GM06990 (cell line): ENCODE data around the gene IFT57.

Source experiments
- DNase-seq: peaks from one replicate; pipeline ENCODE4 v3.0.0-alpha.2; 2011; ENCODE audit not compliant: insufficient read length; ENCODE audit errors: extremely low read depth
- H3K27me3 ChIP-seq: replicated peaks from 2 replicates; pipeline ENCODE4 v1.6.0; 2011; ENCODE audit warnings: low read length; ENCODE audit not compliant: control insufficient read depth, insufficient read depth
- H3K36me3 ChIP-seq: 2 replicates; pipeline ENCODE4 v1.5.1; 2011; ENCODE audit warnings: low read length; ENCODE audit not compliant: control insufficient read depth, insufficient read depth
- H3K4me3 ChIP-seq: replicated peaks from 2 replicates; pipeline ENCODE4 v1.5.1; 2011; ENCODE audit warnings: low read depth, mild to moderate bottlenecking, control low read depth, low read length
- TF ChIP-seq, protein P1 (sequence below): IDR thresholded peaks from 2 replicates; pipeline ENCODE4 v1.5.1; 2011; ENCODE audit warnings: low read length, control low read depth, mild to moderate bottlenecking, inconsistent platforms; ENCODE audit not compliant: insufficient read depth, poor library complexity, severe bottlenecking

Gene IFT57

DNA sequence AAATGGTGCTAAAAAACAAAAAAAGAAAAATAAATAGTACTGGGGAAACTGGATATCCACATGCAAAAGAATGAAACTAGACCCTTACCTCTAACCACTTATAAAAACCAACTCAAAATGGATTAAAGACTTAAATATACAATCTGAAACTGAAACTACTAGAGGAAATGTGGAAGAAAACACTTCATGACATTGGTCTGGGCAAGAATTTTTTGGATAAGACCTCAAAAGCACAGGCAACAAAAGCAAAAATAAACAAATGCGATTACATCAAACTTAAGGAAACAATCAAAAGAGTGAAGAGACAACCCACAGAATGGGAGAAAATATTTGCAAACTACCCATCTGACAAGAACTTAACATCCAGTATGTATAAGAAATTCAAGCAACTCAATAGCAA is 6.4 kb downstream of the IFT57 start:
- no peak overlapping the region for H3K4me3 ChIP-seq
- H3K36me3 ChIP-seq = no peaks in the 10 kb centered on the region
- TF ChIP-seq, protein P1, sequence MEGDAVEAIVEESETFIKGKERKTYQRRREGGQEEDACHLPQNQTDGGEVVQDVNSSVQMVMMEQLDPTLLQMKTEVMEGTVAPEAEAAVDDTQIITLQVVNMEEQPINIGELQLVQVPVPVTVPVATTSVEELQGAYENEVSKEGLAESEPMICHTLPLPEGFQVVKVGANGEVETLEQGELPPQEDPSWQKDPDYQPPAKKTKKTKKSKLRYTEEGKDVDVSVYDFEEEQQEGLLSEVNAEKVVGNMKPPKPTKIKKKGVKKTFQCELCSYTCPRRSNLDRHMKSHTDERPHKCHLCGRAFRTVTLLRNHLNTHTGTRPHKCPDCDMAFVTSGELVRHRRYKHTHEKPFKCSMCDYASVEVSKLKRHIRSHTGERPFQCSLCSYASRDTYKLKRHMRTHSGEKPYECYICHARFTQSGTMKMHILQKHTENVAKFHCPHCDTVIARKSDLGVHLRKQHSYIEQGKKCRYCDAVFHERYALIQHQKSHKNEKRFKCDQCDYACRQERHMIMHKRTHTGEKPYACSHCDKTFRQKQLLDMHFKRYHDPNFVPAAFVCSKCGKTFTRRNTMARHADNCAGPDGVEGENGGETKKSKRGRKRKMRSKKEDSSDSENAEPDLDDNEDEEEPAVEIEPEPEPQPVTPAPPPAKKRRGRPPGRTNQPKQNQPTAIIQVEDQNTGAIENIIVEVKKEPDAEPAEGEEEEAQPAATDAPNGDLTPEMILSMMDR = no peak
- DNase-seq = no peak
- H3K27me3 ChIP-seq = no peaks in the 10 kb centered on the region

DNA sequence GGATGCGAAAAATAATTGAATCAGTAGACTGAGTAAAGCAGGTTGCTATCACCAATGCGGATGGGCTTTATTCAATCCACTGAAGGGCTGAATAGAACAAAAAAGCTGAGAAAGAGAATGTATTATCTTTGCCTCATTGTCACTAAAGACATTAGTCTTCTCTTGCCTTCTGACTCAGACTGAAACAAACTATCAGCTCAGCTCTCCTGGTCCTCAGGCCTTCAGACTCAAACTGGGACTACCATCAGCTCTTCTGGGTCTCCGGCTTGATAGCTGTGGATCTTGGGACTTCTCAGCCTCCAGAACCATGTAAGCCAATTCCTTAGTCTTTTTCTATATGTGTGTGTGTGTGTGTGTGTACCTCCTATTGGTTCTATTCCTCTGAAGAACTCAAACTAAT is 12.6 kb downstream of the IFT57 start:
- Histone ChIP-seq H3K36me3 (no peaks in the 10 kb centered on the region), H3K27me3 (no peaks in the 10 kb centered on the region), H3K4me3 (no peak overlapping the region)
- DNase-seq = no peak
- TF ChIP-seq, protein P1 = no peak

DNA sequence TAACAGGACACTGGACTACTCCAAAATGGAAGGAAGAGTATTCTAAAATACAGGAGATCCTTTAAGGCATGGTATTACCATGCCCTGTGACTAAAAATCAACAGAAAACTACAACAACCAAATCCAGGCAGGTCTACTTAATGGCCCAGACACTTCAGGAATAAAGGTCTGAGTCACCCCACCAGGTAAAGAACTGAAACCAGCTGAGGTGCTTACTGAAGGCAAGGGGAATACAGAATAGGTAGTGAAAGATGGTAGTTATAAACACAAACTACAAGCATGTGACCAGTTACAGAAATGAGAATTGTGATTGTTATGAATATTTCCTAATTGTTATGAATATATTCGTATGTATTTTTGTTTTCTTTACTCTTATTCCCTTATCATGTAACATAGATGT is 13.4 kb downstream of the IFT57 start:
- Histone ChIP-seq H3K36me3 (no peaks in the 10 kb centered on the region), H3K27me3 (no peaks in the 10 kb centered on the region), H3K4me3 (no peak overlapping the region)
- TF ChIP-seq, protein P1 = no peak
- DNase-seq = peak; percentile 22

DNA sequence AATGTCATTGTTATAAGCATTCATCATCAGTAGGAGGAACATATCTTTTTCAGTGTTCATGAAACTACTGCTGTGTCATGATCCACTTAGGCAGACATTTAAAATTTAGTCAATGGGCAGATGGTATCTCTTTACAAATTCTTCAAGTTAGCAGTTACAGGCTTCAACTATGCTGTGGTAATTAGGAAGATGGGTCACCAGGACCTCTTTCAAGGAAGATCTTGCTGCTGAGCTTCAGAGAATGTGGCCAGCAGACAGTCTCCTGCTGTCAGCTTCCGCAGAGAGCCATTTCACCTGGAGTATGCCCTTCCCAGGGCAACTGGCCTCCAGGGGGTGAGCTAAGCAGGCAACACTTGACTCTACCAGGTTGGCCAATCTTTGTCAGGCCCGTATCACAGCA is 19.4 kb downstream of the IFT57 start:
- H3K36me3 ChIP-seq = no peaks in the 10 kb centered on the region
- TF ChIP-seq, protein P1 = no peak
- no peak for DNase-seq

DNA sequence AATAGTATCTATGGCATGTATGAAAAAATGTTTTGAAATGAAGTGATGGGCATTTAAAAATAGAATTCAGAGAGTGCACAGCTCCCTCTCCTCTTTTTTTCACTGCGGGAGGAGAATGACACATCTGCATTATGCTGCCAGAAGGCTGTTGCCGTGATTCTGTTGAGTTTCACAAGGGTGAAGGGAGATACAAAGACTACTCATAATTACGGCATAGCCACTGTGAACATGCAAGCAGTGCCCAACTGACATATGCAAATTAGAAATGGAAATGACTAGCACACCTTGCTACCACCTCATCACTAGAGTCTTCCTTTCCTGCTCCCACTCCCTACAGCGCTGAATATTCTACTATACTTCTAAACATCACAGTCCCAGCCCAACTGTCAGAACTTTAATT is 20.1 kb downstream of the IFT57 start:
- no peaks in the 10 kb centered on the region for H3K27me3 ChIP-seq
- no peak for DNase-seq
- H3K36me3 ChIP-seq = no peaks in the 10 kb centered on the region
- no peak overlapping the region for H3K4me3 ChIP-seq
- TF ChIP-seq, protein P1 = no peak

More for the DNA sequence above, 19.4 kb downstream of the IFT57 start:
- Histone ChIP-seq H3K4me3 (no peak overlapping the region), H3K27me3 (no peaks in the 10 kb centered on the region)

DNA sequence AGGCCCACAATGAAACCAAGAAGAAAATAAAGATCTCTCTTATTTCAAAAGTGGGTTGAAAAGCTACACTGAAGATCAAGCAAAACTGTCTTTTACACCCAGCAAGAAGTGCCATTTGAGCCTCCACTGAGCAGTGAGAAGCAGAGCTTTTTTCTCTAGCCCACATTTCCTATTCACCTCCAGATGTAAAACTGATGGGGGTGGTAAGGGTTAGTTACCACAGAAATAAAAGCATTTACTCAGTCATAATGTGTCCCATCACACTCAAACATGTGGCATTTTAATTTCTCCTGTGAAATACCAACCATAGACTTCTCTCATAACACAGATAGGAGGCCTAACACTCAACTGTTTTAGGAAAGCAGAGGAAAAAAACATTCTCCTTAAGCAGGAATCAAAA is 21.0 kb downstream of the IFT57 start:
- Histone ChIP-seq H3K36me3 (no peaks in the 10 kb centered on the region), H3K27me3 (no peaks in the 10 kb centered on the region), H3K4me3 (no peak overlapping the region)
- TF ChIP-seq, protein P1 = no peak
- DNase-seq = no peak
